NCI-H510A (cell line): Measurements from ENCODE around the gene ACCSL.
A peak's percentile ranks its signal among the peaks of the same experiment; 100 is the strongest.

Experiments
- DNase-seq: peaks from one replicate; lab custom pipeline; 2025; lab: John Stamatoyannopoulos, UW

Gene ACCSL

GRCh38 chr11:44018829-44019228 is 29.0 kb upstream of the ACCSL start:
- DNase-seq, result no peak

DNA sequence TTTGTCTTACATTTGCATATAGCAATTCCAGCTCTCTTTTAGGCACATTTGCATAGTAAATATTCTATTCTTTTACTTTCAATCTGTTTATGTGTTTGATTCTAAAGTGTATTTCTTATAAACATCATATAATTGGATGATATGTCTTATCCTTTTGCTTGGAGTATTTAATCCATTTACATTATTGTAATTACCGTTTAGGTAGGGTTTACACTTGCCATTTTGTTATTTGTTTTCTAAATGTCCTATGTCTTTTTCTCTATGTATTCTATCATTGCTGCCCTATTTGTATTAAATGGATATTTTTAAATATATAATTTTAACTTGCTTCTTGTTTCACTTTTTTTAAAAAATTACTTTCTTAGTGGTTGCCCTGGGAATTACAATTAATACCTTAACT is 22.8 kb upstream of the ACCSL start:
- no peak for DNase-seq

- DNase-seq, result no peak
Observed at GRCh38 chr11:44025727-44026126, 22.1 kb upstream of the ACCSL start.

GRCh38 chr11:44028401-44028800 is 19.4 kb upstream of the ACCSL start:
- DNase-seq, result no peak

- DNase-seq, result no peak
Observed at GRCh38 chr11:44028816-44029506, 18.8 kb upstream of the ACCSL start.

DNA sequence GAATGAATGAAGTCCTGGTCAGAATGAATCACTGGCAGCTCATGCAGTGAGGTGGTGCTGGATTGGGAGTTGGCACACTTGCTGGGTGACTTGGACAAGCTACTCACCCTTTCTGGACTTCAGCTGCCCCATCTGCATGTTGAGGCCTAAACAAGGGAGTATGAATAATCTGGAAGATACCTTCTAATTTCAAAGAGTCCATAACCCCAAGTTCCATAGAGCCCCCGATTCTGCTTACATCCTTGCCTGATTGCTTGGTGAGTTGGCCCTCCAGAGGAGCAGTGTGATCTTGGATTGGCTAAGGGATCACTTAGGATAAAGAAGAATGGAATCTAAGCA is 18.3 kb upstream of the ACCSL start:
- no peak for DNase-seq

GRCh38 chr11:44029977-44030911 is 17.5 kb upstream of the ACCSL start:
- DNase-seq, result no peak

DNA sequence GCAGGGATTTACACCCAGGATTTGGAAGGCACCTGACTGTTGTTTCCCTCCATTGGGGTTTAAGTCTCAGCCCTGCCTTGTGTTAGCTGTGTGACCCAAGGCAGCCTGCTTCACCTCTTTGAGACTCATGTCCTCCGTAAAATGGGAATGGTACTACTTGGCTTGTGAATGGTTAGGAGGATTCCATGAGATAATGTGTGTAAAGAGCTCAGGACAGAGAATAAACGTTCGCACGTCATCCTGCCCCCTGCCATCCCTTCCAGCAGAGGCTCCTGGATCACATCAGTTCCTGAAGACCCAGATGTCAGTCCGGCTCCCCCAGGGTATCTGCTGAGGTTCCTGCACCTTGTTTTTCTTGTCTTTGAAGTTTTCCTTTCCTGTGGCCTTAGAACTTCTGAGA is 16.8 kb upstream of the ACCSL start:
- DNase-seq, result no peak

DNA sequence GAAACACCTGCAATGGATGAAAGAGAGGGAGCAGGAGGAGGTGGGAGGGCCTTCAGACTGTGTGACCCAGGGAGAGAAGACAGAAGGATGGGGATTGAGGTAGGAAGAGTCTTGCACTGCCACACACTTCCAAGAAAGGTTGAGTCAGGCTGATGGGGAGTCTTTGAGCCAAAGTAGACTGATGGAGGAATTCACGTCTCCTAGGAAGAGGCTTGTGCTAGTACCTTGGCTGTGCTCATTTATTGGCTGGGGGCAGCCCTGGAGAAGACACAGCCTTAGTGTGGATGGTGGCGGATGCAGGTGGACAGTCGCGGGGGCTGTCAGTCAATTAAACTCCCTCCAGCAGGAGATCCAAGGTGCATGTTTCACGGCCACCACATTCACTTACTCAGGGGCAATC is 16.2 kb upstream of the ACCSL start:
- no peak for DNase-seq

GRCh38 chr11:44032299-44033085 is 15.3 kb upstream of the ACCSL start:
- no peak for DNase-seq

- DNase-seq, result no peak
Observed at GRCh38 chr11:44033411-44033850, 14.3 kb upstream of the ACCSL start.

- DNase-seq, result no peak
Observed at GRCh38 chr11:44033856-44034255, 13.9 kb upstream of the ACCSL start.

GRCh38 chr11:44034639-44035038 is 13.1 kb upstream of the ACCSL start:
- no peak for DNase-seq

DNA sequence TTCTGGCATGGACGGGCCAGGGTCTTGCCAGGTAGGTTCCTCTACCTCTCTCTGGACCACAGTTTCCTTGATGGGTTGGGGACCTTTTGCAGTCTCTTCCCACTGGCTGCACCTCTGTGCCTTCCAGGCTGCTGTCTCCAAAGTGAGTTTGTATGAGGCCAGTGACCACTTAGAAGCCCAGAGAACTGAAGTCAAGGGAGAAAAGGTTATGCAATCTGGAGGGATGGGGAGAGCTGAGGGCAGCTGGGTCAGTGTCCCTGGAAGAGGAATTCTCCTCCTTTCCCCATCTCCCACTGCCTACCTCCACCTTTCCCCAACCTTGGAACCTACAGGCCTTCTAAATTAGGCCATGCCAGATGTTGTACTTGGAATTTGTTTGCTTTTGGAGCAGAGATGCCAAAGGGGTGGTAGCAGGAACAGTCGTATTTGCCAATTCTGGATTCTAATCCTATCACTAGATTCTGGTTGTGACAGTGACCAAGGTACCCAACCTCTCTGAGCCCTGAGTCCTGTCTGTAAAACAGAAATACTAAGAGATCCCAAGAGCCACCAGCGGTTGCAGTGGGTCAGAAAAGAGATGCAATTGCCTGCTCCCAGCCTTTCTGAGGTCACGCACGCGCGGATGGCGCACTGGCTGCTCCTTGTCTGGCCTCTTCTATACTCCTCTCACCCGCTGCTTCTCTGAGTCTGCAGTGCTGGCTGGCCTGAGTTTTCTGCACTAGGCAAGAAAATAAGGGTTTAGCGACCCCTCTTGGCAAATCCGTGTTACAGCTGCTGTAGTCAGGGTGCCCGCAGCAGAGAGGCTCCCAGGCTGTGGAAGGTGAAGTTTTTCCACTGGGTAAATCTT is 10.7 kb upstream of the ACCSL start:
- peak; percentile 21 for DNase-seq

DNA sequence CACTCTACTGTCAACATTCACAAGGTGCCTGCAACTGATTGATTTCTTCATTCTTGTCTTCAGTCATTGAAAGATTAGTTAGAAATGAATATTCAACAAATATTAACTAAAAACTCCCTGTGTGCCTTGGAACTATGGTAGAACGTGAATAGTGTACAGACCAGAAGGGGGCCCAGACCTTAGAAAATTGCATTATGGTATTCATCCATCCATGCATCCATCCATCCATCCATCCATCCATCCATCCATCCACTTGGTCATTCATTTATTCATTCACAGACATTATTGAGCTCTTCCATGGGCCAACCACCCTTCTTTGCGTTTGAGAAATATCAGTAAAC is 10.2 kb upstream of the ACCSL start:
- DNase-seq, result no peak

- no peak for DNase-seq
Observed at GRCh38 chr11:44043157-44043556, 4.6 kb upstream of the ACCSL start.

DNA sequence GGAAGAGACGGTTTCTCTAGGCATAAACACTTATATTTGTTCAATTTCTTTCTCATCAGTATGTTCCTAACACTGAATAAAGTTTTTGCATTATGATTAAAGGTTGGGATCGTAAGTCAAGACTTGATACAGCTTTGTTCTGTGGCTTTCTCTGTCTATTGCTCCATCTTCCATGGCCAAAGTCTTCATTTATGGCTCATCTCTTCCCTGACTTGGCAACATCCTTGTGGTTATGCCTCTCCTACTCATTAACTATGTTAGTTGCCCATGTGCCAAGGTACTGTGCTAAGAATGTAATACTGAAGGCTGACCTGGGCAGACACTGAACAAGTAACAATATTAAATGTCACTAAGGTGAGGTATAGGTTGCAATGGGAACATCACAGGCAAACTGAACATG is 1.6 kb upstream of the ACCSL start:
- no peak for DNase-seq

- no peak for DNase-seq
Observed at GRCh38 chr11:44047298-44047697, 483 bp upstream of the ACCSL start.

DNA sequence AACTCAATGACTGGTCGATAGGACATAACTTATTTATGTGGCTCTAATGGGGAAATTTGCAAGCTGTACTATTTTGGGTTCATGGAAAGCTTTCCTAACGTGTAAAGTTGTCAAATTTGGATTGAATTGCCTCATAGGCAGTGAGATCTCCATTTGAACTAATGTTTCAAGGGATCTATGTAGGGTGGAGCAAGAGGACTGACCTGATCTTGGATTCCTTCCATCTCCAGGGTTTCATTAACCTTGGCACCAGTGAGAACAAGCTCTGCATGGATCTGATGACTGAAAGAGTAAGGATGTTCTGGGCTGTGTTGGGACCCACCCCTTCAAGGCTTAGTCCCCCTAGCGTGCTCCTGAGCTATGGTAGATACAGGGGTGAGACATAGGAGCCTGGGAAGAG is 2.1 kb downstream of the ACCSL start:
- DNase-seq, result no peak

GRCh38 chr11:44051171-44051570 is 3.4 kb downstream of the ACCSL start:
- DNase-seq, result no peak

- no peak for DNase-seq
Observed at GRCh38 chr11:44057340-44057739, 9.6 kb downstream of the ACCSL start.

- no peak for DNase-seq
Observed at GRCh38 chr11:44058275-44058674, 10.5 kb downstream of the ACCSL start.
